GM21723 (cell line): ENCODE data around the gene MORN5.

Experiments
- ATAC-seq: cut with Tn5 transposase; IDR thresholded peaks from one replicate; pipeline ENCODE4 v1.9.1; 2021; ENCODE audit warnings: mild to moderate bottlenecking, moderate library complexity; ENCODE audit not compliant: unreplicated experiment

The MORN5 gene

DNA sequence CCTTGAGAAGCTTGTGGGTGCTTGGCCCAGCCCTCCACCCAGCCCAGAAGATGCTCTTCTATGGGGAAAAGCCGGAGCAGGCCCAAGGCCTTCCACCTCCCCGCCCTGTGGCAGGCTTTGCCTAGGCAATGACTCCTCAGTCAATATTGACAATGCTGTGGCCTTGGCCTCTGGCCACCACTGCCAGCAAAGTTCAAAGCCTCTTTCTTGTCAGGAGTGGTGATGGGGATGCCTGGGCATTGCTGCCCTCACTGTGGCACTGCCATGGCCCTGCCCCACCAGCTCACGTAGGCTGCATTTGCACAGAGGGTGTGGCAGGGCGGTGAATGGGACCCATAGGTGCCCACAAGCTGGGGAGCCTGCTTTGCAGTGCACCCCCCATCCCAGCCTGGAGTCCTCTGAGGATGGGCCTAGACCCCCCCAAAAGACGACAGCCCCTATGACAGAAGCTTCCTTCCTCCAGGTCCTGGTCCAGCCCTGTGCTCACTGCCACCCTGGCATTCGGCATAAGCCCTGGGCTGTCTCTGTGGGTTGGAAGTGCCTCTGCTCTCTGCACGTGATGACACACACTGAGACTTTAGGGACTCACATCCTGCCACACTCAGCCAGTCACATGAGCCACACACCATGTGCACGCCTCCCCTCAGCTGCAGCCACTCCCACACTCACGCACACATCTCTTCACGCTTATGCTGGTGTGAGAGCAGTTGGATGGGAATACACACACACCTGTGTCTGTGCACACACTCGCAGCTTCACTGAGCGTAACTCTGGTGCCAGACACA lies 31.1 kb downstream of the MORN5 start:
- no peak for ATAC-seq

- no peak for ATAC-seq
Observed at GRCh38 chr9:122191584-122191983, 31.9 kb downstream of the MORN5 start.

- no peak for ATAC-seq
Observed at GRCh38 chr9:122192261-122192875, 32.7 kb downstream of the MORN5 start.

GRCh38 chr9:122192914-122193525 lies 33.3 kb downstream of the MORN5 start:
- ATAC-seq, result no peak

- no peak for ATAC-seq
Observed at GRCh38 chr9:122193651-122194050, 33.9 kb downstream of the MORN5 start.

- ATAC-seq, result no peak
Observed at GRCh38 chr9:122195875-122196274, 36.2 kb downstream of the MORN5 start.

DNA sequence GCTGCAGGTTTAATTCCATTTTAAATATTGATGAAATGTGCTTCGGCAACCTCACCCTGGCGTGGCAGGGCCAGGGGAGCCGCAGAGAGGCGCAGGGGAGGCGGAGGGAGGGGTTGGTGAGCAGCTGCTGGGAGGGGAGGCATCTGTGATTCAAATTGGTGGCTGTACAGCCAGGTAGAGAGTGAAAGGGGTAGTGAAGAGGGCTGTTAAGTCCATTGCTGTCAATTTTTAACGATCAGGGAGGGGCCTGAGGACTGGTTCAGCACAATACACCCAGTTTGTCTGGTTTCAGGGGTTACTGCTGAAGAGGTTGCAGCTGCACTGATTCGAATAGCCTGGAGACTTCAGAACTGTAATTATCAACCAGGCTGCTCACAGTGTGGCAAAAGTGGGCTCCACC lies 37.7 kb downstream of the MORN5 start:
- no peak for ATAC-seq

DNA sequence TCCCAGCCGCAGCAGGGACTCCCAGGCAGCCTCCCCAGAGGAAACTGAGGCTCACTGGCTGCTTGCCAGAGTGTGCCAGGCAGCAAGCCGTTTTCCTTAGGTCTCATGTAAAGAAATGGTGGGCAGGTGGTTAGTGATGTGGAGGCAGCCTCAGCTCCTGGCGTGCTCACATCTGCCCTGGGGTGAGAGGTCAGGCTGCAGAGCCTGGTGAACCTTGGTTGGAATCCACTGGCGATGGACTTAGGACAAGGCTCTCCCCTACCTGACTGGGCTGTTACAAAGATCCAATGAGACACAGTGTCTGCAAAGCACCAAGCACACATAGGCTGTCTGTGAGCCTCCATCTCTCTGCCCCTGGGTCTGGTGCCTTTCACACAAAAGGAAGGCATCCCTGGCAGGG lies 38.2 kb downstream of the MORN5 start:
- ATAC-seq, result no peak

DNA sequence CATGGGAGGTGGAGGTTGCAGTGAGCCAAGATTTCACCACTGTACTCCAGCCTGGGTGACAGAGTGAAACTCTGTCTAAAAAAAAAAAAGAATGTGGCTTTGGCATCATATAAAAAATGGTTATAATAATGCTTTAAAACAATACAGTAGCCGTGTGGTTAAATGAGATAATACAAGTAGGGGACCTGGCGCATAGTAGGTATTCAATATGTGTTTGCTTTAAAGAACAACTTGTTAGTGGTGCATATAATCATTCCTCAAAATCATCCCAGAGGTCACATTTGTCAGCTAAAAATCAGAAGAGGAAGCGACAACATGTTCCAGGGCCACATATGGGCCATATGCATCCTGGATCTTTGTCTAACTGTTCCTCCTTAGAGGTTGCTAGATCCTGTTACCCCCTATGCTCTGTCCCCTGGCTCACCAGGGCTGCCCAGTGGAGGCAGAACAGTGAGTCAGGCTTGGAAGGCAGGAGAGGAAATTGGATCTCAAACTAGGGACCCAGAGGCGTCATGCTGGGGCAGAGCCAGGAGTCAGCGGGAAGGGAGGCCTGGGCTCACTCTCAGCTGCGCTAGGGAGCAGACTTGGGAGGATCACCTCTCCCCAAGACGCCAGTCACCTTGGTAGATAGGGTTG lies 41.4 kb downstream of the MORN5 start:
- ATAC-seq, result no peak

DNA sequence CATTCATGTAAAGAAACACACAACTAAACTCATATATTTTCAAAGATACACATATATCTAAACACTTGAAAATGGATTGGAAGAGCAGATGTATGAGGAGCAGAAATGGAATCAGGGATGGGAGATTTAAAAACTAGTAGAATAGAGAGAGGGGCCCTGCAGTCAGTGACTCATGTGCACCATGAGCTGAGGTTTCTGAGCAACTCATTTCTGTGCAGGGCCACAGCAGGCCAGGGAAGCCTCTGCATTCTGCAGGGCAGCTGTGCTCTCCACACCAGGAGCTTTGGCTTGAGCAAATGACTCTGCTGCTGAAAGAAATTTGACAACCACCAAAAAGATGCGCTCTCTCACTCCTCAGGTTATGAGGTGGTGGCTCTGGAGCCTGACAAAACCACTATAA lies 41.9 kb downstream of the MORN5 start:
- no peak for ATAC-seq

GRCh38 chr9:122202111-122202510 lies 42.4 kb downstream of the MORN5 start:
- ATAC-seq, result no peak

DNA sequence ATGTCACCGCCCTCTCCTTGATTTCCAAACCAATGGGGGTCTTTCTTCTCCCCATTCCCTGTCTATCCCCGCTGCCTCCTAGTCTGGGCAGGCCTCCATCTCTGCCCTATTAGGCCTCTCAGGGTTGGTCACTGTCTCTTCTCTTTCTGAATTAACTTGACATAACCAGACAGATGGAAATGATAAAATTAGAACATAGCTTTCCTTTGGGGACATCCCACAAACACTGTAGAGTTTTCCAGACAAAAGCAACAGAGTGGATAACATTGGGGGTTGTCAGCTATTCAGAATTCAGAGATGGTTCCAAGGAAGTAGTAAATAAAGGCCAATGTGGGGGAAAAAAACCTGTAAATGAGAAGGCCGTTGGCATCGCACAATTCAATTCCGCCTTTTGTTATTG lies 44.3 kb downstream of the MORN5 start:
- no peak for ATAC-seq

- ATAC-seq, result no peak
Observed at GRCh38 chr9:122204491-122204890, 44.8 kb downstream of the MORN5 start.

GRCh38 chr9:122205176-122205575 lies 45.5 kb downstream of the MORN5 start:
- no peak for ATAC-seq

GRCh38 chr9:122206118-122207046 lies 46.7 kb downstream of the MORN5 start:
- ATAC-seq, result no peak

GRCh38 chr9:122207096-122207495 lies 47.4 kb downstream of the MORN5 start:
- no peak for ATAC-seq

DNA sequence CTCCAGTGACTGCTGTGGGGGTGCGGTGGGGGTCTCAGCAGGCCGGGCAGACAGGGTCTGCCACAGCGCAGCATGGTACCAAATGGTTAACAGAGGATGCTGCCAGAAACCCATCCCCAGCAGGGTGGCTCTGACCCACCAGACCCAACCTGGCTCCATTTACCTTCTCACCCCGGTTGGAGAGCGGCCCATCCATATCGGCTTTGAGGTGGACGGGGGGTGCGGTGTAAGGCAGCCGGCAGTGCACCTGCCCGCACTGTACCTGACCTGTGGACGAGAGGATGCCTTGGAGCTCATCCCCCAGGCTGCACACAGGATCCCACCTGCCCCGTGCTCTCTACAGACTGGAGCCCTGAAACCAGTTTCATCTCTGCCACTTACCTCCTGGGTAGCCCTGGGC lies 49.7 kb downstream of the MORN5 start:
- ATAC-seq, result no peak

DNA sequence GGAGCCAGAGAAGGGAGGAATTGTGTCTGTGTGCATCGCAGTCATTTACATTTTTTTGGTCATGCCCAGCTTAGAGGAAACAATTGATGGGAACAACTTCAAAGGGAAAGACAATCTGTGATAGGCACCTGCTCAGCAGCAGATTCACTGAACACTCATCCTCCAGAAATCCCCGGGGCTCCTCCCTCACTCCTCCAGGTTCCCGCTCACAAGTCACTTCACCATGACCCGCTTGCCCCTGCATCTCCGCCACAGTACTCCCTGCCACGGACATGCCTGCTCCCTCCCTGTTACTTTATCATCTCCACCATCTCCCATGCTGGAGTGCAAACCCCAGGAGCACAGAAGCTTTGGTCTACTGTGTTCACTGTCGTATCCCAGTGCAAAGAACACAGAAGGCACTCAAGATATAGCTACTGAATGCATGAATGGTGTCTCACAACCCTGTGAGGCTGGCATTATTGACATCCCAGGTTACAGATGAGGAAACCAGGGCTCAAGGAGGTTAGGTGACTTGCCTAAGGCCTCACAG lies 52.8 kb downstream of the MORN5 start:
- ATAC-seq, result no peak

DNA sequence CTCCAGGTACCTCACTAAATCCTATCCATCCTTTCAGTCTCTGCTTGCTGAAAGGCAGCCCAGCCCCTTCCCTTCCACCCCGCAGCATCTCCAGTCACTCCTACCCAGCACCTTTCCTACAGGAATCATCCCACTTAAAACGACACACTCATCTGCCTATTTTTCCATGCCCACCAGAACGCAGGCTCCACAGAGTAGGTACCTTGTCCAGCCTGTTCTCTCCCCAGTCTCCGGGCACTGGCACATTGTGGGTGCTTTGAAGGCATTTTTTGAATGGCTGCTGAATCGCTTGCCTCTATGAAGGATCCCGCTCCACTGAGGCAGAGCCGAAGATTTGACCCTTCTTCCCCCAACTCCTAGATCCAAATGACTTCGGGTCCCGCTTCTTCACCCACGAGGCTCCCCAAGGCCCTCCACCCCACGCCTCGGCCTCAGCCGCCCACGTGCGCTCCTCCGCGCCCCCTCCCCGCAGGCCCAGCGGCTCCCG lies 53.4 kb downstream of the MORN5 start:
- ATAC-seq, result no peak
